ENCODE data around the gene TRAPPC2B. TPM values are rescaled to one million over a fixed set of nuclear protein-coding genes. Genes with fewer than 3 reads are reported as not detected.
A peak's percentile ranks its signal among the peaks of the same experiment; 100 is the strongest.

The TRAPPC2B gene
- total and polyA plus RNA-seq, 2 of the 13 experiments (the other 11 are each of a cell fraction or from before 2014, with no cell fraction given): 13.3 to 17.7 TPM

- peak; percentile 84 for TF ChIP-seq ASH2L (IDR thresholded peaks at IDR 0.05; ENCODE audit: insufficient read length, low read depth, low read length)
- no peak for TF ChIP-seq ZNF225 (CRISPR knock-in tag; IDR thresholded peaks at IDR 0.05)
- peak; percentile 23; the same call in 1 of the 2 replicates for TF ChIP-seq MNT (IDR thresholded peaks at IDR 0.05)
- no peak for TF ChIP-seq GZF1 (CRISPR knock-in tag; IDR thresholded peaks at IDR 0.05)
- TF ChIP-seq XRCC5 (optimal IDR thresholded peaks at IDR 0.05; ENCODE audit: low read length): peak; percentile 70
- no peak for TF ChIP-seq ZNF766 (CRISPR knock-in tag; IDR thresholded peaks at IDR 0.05; ENCODE audit: borderline replicate concordance)
- peak; percentile 91 for TF ChIP-seq NFYC (CRISPR knock-in tag; IDR thresholded peaks at IDR 0.05)
- no peak for TF ChIP-seq KDM1A (CRISPR knock-in tag; IDR thresholded peaks at IDR 0.05)
- TF ChIP-seq, protein P1, sequence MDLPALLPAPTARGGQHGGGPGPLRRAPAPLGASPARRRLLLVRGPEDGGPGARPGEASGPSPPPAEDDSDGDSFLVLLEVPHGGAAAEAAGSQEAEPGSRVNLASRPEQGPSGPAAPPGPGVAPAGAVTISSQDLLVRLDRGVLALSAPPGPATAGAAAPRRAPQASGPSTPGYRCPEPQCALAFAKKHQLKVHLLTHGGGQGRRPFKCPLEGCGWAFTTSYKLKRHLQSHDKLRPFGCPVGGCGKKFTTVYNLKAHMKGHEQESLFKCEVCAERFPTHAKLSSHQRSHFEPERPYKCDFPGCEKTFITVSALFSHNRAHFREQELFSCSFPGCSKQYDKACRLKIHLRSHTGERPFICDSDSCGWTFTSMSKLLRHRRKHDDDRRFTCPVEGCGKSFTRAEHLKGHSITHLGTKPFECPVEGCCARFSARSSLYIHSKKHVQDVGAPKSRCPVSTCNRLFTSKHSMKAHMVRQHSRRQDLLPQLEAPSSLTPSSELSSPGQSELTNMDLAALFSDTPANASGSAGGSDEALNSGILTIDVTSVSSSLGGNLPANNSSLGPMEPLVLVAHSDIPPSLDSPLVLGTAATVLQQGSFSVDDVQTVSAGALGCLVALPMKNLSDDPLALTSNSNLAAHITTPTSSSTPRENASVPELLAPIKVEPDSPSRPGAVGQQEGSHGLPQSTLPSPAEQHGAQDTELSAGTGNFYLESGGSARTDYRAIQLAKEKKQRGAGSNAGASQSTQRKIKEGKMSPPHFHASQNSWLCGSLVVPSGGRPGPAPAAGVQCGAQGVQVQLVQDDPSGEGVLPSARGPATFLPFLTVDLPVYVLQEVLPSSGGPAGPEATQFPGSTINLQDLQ (CRISPR knock-in tag; IDR thresholded peaks at IDR 0.05): no peak
- TF ChIP-seq, protein P2, sequence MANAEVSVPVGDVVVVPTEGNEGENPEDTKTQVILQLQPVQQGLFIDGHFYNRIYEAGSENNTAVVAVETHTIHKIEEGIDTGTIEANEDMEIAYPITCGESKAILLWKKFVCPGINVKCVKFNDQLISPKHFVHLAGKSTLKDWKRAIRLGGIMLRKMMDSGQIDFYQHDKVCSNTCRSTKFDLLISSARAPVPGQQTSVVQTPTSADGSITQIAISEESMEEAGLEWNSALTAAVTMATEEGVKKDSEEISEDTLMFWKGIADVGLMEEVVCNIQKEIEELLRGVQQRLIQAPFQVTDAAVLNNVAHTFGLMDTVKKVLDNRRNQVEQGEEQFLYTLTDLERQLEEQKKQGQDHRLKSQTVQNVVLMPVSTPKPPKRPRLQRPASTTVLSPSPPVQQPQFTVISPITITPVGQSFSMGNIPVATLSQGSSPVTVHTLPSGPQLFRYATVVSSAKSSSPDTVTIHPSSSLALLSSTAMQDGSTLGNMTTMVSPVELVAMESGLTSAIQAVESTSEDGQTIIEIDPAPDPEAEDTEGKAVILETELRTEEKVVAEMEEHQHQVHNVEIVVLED (CRISPR knock-in tag; IDR thresholded peaks at IDR 0.05; ENCODE audit: borderline replicate concordance): peak; percentile 94
- TF ChIP-seq, protein P3, sequence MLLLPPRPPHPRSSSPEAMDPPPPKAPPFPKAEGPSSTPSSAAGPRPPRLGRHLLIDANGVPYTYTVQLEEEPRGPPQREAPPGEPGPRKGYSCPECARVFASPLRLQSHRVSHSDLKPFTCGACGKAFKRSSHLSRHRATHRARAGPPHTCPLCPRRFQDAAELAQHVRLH (CRISPR knock-in tag; IDR thresholded peaks at IDR 0.05; ENCODE audit: borderline replicate concordance, low read depth): peak; percentile 50; the same call in 1 of the 2 replicates
- TF ChIP-seq ZGPAT (CRISPR knock-in tag; IDR thresholded peaks at IDR 0.05): peak; percentile 67; the same call in 1 of the 2 replicates
- peak; percentile 83 for TF ChIP-seq KMT2B (CRISPR knock-in tag; IDR thresholded peaks at IDR 0.05)
- peak; percentile 89 for TF ChIP-seq DMTF1 (CRISPR knock-in tag; IDR thresholded peaks at IDR 0.05)
- TF ChIP-seq ZNF546 (CRISPR knock-in tag; conservative IDR thresholded peaks at IDR 0.05): 0 out of 2 replicates have a peak, but pooled peaks have one; percentile 14
- no peak; the same call in 1 of the 2 replicates for TF ChIP-seq ZNF652 (CRISPR knock-in tag; IDR thresholded peaks at IDR 0.05; ENCODE audit: borderline replicate concordance, low read depth)
- TF ChIP-seq HOXA7 (CRISPR knock-in tag; IDR thresholded peaks at IDR 0.05): no peak
- no peak for TF ChIP-seq ZNF83 (CRISPR knock-in tag; IDR thresholded peaks at IDR 0.05; ENCODE audit: borderline replicate concordance)
These were observed 12.2 kb upstream of the TRAPPC2B start, which contains the start of gene ZNF304 (continued) for GRCh38 chr19:57350877-57351805.
